Right atrium auricular region (tissue), 2 donors: Measurements from ENCODE around the gene UCMA. TPM values are rescaled to one million over a fixed set of nuclear protein-coding genes. Genes with fewer than 3 reads are reported as not detected.

Experiments used
- DNase-seq: peaks from one replicate; pipeline ENCODE4 v3.0.0-alpha.2; 2019; ENCODE audit warnings: low spot score
- H3K27ac ChIP-seq, 2 donors: fragments of 200-600 bp; sonication (generic); 1 replicate in 1 of 2; 2 replicates in 1 of 2; pipeline ENCODE4 v1.5.1; 2016 to 2019
- H3K27me3 ChIP-seq, 2 donors: fragments of 200-600 bp; sonication (generic); one replicate each; pipeline versions ENCODE4 v1.5.1 to v1.6.0; 2017 to 2019
- H3K36me3 ChIP-seq: fragments of 200-600 bp; sonication (generic); one replicate; pipeline ENCODE4 v1.5.1; 2016
- H3K4me1 ChIP-seq, 2 donors: fragments of 200-600 bp; sonication (generic); one replicate each; pipeline versions ENCODE4 v1.5.1 to v1.6.0; 2017 to 2019
- H3K4me3 ChIP-seq, 2 donors: fragments of 200-600 bp; sonication (generic); 1 replicate in 1 of 2; 2 replicates in 1 of 2; pipeline ENCODE4 v1.5.1; 2017 to 2019; ENCODE audit warnings: mild to moderate bottlenecking in 1 of 2, moderate library complexity in 1 of 2
- H3K9me3 ChIP-seq, 2 donors: fragments of 200-600 bp; sonication (generic); one replicate each; pipeline ENCODE4 v1.5.1; 2019
- total RNA-seq, 2 donors: library from RNA; depleted of rRNA; stranded (reverse); fragments of >200 nt; gene quantifications; one replicate each; pipeline ENCODE4 v1.1.0, GENCODE V29; 2016
- TF ChIP-seq, protein P1 (sequence below), 2 donors: fragments of 200-600 bp; sonication (generic); IDR thresholded peaks; one replicate each; pipeline ENCODE4 v1.5.1; 2019; ENCODE audit warnings: antibody characterized with exemption in 2 of 2

Gene UCMA
- total RNA-seq, 2 donors from 2014 or later, result not detected

DNA sequence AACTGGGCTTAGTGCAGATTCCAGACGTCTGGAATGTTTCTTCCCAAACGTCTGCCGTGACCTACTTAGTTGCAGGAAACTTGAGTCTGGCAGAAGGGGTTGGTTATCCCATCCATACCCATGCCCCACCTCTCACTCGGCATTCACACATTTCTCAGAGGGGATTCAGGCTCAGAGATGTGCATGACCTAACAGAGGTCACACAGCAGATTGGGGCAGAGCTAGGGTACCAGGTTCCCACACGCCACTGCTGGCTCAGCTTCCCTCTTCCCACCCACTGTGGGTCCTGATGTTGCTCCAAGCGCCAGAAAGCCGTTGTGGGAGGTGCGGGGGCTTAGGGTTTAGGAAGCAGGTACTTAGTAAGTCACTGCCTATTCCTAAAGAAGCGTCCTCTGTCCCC lies 3.0 kb downstream of the UCMA start:
- TF ChIP-seq, protein P1, sequence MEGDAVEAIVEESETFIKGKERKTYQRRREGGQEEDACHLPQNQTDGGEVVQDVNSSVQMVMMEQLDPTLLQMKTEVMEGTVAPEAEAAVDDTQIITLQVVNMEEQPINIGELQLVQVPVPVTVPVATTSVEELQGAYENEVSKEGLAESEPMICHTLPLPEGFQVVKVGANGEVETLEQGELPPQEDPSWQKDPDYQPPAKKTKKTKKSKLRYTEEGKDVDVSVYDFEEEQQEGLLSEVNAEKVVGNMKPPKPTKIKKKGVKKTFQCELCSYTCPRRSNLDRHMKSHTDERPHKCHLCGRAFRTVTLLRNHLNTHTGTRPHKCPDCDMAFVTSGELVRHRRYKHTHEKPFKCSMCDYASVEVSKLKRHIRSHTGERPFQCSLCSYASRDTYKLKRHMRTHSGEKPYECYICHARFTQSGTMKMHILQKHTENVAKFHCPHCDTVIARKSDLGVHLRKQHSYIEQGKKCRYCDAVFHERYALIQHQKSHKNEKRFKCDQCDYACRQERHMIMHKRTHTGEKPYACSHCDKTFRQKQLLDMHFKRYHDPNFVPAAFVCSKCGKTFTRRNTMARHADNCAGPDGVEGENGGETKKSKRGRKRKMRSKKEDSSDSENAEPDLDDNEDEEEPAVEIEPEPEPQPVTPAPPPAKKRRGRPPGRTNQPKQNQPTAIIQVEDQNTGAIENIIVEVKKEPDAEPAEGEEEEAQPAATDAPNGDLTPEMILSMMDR (IDR thresholded peaks at IDR 0.05), result no peak
- DNase-seq, result no peak
- Histone ChIP-seq H3K27me3 (no peaks in the 10 kb centered on the region), H3K4me1 (no peaks in the 10 kb centered on the region), H3K9me3 (no peaks in the 10 kb centered on the region), H3K36me3 (no peaks in the 10 kb centered on the region), H3K27ac (no peak overlapping the region), H3K4me3 (no peak overlapping the region)

DNA sequence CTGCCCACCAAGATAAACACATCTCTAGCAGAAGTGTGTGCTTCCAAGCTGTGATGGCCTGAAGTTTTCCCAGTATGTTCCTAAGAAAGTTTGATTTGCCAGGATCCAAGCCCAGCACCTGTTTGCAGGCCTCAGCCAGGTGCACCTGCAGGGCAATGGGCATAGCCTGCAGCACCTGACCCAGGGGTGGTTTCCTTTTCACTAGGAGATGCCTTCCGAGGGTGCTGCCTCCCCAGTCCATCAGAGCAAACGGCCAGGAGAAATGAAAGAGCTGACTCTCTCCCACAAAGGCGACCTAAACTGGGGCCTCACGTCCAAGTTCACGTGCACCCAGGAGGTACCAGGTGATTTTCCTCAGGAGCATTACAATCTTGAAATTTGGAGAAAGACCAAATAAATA lies 7.1 kb downstream of the UCMA start:
- DNase-seq, result no peak
- Histone ChIP-seq H3K4me1 (no peaks in the 10 kb centered on the region), H3K4me3 (no peak overlapping the region), H3K27me3 (no peaks in the 10 kb centered on the region), H3K9me3 (no peaks in the 10 kb centered on the region), H3K36me3 (no peaks in the 10 kb centered on the region), H3K27ac (no peak overlapping the region)
- TF ChIP-seq, protein P1 (IDR thresholded peaks at IDR 0.05), result no peak

DNA sequence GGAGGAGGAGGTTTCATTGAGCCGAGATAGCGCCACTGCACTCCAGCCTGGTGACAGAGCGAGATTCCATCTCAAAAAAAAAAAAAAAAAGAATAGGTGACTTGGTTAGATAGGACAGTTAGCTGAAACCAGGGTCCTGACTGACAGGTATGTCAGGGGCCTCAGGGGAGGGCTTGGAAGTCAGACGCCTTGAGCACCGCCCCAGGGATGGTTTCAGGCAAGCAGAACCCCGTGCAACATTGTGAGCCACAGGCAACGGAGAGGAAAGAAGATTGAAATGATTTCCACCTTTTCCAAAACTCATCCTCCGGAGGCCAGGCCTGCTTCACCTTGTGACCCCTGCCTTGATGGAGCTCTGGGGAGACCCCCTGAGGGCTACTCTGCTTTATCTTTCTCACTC lies 8.6 kb downstream of the UCMA start:
- no peaks in the 10 kb centered on the region for H3K36me3 ChIP-seq
- no peaks in the 10 kb centered on the region for H3K9me3 ChIP-seq
- H3K4me3 ChIP-seq, result no peak overlapping the region
- H3K27me3 ChIP-seq, result no peaks in the 10 kb centered on the region
- DNase-seq, result no peak
- TF ChIP-seq, protein P1 (IDR thresholded peaks at IDR 0.05), result no peak
- no peaks in the 10 kb centered on the region for H3K4me1 ChIP-seq
- no peak overlapping the region for H3K27ac ChIP-seq

DNA sequence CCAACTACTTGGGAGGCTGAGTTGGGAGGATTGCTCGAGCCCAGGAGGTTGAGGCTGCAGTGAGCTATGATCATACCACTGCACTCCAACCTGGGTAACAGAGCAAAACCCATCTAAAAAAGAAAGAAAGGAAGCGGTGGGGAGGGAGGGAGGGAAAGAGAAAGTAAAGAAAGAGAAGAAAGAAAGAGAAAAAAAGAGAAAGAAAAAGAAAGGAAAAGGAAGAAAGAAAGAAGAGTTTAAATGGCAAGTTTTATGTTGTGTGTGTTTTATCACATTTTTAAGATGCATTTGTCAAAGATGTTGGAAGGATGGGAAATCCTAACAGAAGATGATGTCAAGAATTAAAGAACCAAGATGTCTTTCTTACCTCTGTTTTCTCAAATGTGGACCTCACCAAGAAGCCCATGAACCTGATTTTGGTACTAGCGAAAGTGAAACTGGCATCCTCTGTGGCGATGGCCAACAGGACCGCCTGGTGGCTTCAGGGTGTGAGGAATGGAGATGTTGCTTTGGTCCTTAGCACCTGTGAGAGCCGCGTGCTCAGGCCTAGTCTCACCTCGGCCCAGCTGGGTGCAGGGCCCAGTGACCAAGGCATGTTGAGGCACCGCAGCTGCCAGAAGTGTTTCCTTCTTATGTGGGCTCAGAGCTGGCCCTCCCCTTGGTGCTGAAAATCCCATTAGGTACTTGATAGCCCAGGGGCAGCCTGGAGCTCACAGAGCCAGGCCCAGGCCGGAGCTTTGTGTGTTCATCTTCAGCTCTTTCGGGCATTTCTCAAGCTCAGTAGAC lies 9.8 kb downstream of the UCMA start:
- no peak overlapping the region for H3K27ac ChIP-seq
- H3K4me1 ChIP-seq, result no peaks in the 10 kb centered on the region
- H3K36me3 ChIP-seq, result no peaks in the 10 kb centered on the region
- H3K4me3 ChIP-seq, result no peak overlapping the region
- no peaks in the 10 kb centered on the region for H3K9me3 ChIP-seq
- TF ChIP-seq, protein P1 (IDR thresholded peaks at IDR 0.05), result no peak
- DNase-seq, result no peak
- no peaks in the 10 kb centered on the region for H3K27me3 ChIP-seq

DNA sequence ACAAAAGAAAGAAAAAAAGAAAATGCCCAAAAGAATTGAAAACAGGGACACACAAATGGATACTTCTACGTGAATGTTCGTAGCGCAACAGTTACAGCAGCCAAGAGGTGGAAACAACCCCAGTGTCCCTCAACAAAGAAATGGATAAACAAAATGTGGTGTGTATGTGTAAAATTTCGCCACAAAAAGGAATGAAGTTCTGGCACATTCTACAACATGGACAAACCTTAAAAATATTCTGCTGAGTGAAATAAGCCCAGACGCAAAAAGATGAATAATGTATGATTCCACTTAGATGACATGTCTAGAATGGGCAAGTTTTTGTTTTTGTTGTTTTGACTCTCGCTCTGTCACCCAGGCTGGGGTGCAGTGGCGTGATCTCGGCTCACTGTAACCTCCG lies 10.9 kb downstream of the UCMA start:
- Histone ChIP-seq H3K4me3 (no peak overlapping the region), H3K27me3 (no peaks in the 10 kb centered on the region), H3K4me1 (no peaks in the 10 kb centered on the region), H3K27ac (no peak overlapping the region), H3K36me3 (no peaks in the 10 kb centered on the region), H3K9me3 (no peaks in the 10 kb centered on the region)
- TF ChIP-seq, protein P1 (IDR thresholded peaks at IDR 0.05), result no peak
- no peak for DNase-seq

DNA sequence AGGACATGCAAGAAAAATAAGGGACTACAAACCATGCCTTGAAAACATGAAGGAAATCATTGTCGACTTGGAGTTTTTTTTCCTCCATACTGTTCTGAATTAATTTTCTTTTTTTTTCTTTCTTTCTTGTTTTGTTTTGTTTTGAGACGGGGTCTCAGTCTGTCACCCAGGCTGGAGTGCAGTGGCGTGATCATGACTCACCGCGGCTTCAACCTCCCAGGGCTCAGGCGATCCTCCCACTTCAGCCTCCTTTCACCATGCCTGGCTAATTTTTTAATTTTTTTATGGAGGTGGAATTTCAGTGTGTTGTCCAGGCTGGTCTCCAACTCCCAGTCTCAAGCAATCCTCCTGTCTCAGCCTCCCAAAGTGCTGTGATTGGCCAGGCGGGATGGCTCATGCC lies 11.6 kb downstream of the UCMA start:
- no peak for DNase-seq
- no peaks in the 10 kb centered on the region for H3K4me1 ChIP-seq
- no peak overlapping the region for H3K4me3 ChIP-seq
- TF ChIP-seq, protein P1 (IDR thresholded peaks at IDR 0.05), result no peak
- H3K27ac ChIP-seq, result no peak overlapping the region
- no peaks in the 10 kb centered on the region for H3K9me3 ChIP-seq
- no peaks in the 10 kb centered on the region for H3K36me3 ChIP-seq
- no peaks in the 10 kb centered on the region for H3K27me3 ChIP-seq
